HPDE6-E6E7 (cell line): ENCODE results near the gene BCDIN3D.
"Not testable (repeated sequence)": the region's sequence is repeated elsewhere in the genome, so short reads cannot be mapped to it uniquely, and the experiment has no call there.

Experiments used
- DNase-seq: peaks from one replicate; pipeline ENCODE4 v3.0.0; 2011; ENCODE audit warnings: missing footprints; ENCODE audit errors: extremely low spot score

BCDIN3D gene, protein sequence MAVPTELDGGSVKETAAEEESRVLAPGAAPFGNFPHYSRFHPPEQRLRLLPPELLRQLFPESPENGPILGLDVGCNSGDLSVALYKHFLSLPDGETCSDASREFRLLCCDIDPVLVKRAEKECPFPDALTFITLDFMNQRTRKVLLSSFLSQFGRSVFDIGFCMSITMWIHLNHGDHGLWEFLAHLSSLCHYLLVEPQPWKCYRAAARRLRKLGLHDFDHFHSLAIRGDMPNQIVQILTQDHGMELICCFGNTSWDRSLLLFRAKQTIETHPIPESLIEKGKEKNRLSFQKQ

GRCh38 chr12:49842519-49843352 lies at the start of gene BCDIN3D:
Gene BCDIN3D (minus strand): TSS chr12:49843106. CDS start chr12:49843087, 19 bp downstream.
- peak; percentile 85 for DNase-seq

GRCh38 chr12:49892084-49892731 lies 49.3 kb upstream of the BCDIN3D start:
- DNase-seq, result no peak

GRCh38 chr12:49891476-49891875 lies 48.6 kb upstream of the BCDIN3D start:
- DNase-seq, result no peak

GRCh38 chr12:49891012-49891411 lies 48.1 kb upstream of the BCDIN3D start:
- no peak for DNase-seq

DNA sequence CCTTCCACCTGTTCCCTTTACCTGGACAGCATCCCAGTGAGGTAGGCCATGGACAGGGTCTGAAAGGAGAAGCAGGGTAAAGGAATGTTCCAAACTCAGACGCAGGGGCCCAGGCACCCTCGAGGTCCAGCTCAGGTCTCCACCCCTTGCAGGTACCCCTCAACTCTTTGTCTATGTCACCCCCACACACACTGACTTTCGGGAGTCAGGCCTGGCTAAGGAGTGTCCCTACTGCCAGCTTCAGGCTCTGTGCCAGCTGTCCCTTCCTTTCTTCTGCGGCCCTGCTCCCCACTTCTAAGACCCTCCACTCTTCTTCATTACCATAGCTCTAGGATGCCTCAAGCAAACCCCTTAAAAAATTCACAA lies 47.2 kb upstream of the BCDIN3D start:
- DNase-seq, result no peak

- no peak for DNase-seq
Measured at GRCh38 chr12:49889361-49890095, 46.6 kb upstream of the BCDIN3D start.

DNA sequence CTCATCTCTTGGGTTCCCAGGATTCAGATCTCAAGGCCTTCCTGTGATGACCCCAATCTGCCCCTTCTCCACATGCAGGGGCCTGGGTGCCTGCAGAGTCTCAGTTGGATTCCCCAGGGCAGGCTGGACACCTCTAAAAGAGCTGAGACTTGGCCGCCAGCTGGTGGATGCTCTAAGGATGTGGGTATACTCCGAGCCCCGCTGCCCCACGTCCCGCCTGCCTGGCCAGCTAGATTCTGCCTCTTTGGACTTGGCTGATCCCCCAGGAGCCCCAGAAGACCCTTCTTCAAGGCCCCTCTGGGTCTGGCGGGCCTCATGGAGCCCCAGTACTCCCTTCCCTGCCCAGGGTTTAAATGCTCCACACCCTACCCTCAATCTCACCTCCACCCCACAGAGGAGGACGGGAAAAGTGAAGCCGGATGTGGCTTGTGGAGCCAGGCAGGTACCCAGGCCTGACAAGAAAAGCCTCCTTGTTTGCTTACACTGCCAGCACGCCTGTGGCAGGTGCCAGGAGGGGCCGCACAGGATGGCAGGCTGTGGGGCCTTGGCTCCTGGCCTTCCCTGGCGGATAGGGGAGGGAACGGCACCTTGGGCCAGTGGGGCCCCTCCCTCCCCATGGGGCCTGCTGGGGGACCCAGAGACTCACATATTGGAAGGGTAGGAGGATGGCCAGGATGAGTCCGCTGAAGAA lies 45.7 kb upstream of the BCDIN3D start:
- DNase-seq, result no peak

GRCh38 chr12:49887536-49888401 lies 44.9 kb upstream of the BCDIN3D start:
- no peak for DNase-seq

GRCh38 chr12:49887091-49887490 lies 44.2 kb upstream of the BCDIN3D start:
- DNase-seq, result no peak

GRCh38 chr12:49885663-49886461 lies 43.0 kb upstream of the BCDIN3D start:
- no peak for DNase-seq

DNA sequence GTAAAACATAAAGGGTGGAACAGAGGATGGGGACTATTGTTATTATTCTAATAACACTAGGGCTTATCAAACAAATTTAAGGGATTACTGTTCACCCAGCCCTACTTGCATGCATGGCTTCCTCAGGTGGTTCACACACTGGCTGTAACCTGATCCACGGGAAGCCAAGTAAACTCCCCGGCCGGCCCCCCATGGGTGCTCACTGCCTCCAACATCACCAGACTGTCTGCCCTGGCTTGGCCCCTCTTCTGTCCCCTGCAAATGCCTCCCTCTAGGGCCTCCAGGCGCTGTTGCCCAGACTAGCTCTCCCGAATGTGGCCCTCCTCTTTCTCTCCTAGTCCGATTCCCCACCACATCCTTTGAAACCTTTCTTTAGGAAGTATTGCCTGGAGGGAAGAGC lies 42.2 kb upstream of the BCDIN3D start:
- no peak for DNase-seq

GRCh38 chr12:49882851-49883464 lies 40.1 kb upstream of the BCDIN3D start:
- DNase-seq, result no peak

- no peak for DNase-seq
Measured at GRCh38 chr12:49882248-49882850, 39.4 kb upstream of the BCDIN3D start.

GRCh38 chr12:49881415-49882247 lies 38.7 kb upstream of the BCDIN3D start:
- no peak for DNase-seq

GRCh38 chr12:49880756-49881414 lies 38.0 kb upstream of the BCDIN3D start:
- no peak for DNase-seq

DNA sequence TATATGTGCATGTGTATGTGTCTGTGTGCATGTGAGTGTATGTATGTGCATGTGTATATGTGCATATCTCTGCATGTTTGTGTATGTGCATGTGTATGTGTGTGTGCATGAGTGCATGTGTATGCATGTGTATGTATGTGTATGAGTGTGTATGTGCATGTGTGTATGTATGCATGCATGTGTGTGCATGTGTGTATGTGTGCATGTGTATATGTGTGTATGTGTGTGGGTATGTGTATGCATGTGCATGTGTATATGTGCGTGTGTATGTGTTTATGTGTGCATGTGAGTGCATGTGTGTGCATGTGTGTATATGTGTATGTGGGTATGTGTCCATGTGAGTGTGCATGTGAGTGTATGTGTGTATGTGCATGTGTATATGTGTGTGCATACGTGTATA lies 36.2 kb upstream of the BCDIN3D start:
- not testable (repeated sequence) for DNase-seq

GRCh38 chr12:49878021-49878420 lies 35.1 kb upstream of the BCDIN3D start:
- no peak for DNase-seq
